Eye (tissue), 1 donor: ENCODE data around the gene ST3GAL3.
A peak's percentile ranks its signal among the peaks of the same experiment; 100 is the strongest.

Source experiments
- DNase-seq: peaks from one replicate; pipeline ENCODE4 v3.0.0-alpha.2; 2015

Gene ST3GAL3

GRCh38 chr1:43704838-43705237 lies 2.5 kb upstream of the ST3GAL3 start:
- DNase-seq: no peak

DNA sequence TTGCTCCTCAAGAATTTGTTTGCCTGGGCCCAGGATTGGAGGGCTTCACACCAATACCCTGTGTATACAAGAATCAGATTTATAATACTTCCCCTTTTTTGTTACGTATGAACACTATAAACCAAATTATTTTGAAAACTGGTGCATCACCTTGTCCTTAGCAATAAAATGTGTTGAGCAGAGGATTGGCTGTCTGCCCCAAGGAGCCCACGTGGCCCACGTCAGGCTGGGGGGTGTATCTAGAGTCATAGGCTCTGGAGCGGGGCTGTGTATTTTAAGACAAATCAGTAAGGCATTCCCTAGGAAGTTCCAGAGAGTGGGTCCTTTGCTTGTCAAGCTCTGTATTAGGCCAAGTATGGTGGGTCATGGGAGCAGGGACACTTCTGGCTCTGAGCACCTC lies 2.0 kb upstream of the ST3GAL3 start:
- no peak for DNase-seq

GRCh38 chr1:43705982-43706597 lies 1.2 kb upstream of the ST3GAL3 start:
- DNase-seq: peak; percentile 14

GRCh38 chr1:43706598-43707189 lies 642 bp upstream of the ST3GAL3 start:
- DNase-seq: no peak

DNA sequence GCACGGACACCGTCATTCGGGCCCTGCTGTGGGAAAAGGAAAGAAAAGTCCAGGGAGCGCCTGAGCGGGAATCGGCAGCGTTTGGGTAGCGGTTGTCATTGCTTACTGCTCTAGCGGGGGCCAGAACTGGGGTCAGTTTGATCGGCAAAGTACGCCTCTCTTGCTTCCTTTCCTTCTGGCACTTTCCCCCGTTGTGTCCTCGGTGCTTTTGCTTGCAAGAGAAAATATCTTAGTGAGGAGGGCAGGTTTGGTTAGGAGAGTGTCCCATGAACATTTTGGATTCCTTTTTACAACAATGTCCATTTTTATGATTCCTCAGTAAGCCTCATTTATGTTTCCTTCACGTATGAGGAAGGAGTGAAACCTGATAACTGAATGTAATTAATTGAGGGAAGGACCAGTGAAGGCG lies 670 bp downstream of the ST3GAL3 start:
- peak; percentile 73 for DNase-seq

DNA sequence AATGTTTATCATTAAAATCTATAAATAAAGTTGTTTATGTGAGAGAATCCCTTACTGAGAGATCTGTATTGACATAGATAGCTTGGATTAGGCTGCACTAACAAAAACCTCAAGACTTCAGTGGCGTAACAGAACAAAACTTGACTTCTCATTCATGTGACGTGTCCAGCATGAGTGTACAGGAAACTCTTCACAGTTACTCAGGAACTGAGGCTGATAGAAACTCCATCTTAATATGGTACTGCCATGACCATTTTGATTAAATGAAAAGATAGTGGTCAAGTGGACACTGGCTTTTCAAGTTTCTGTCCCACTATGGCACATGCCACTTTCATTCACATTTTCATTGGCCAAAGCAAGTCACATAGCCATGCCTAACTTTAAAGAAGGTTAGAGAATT lies 3.7 kb downstream of the ST3GAL3 start:
- no peak for DNase-seq

DNA sequence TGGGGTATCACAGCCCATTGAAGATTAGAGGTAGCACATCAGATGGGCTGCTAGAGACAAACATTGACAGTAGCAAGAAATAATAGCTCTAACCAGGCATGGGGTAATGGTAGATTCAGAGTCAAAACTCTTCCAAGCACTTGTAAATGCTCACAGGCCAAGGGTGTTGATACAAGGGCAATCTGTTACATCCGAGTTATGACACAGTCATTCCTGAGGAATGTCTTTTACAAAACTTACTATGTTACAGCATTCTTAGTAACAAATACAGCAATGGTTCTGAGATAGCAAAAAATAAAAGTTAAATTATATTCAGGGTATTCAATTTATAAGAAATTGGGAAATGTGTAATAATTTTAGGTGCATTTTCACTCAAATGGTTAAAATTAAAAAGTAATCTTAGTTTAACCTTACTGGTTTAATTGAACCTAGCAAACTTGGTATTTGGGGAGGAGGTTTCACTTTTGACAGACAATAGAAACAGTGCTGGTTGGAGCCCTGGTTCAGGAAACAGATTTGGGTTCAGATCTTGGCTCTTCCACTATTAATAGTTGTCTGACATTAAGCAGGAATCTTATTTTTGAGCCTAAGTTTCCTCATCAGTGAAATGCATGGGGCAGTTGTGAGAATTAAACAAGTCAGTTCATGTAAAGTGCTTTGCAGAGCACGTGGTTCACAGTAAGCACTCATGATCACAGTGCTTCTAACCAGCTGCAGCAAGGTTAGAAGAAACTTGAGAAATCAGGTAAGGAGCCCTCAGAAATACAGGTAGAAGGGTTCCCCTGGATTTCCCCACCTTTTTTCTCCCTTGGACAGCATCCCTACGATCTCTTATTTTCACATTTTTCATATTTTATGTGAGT lies 4.4 kb downstream of the ST3GAL3 start:
- DNase-seq: no peak

GRCh38 chr1:43716559-43717281 lies 9.4 kb downstream of the ST3GAL3 start:
- DNase-seq: no peak

- no peak for DNase-seq
Observed at GRCh38 chr1:43719063-43719462, 11.7 kb downstream of the ST3GAL3 start.

- DNase-seq: peak; percentile 46
Observed at GRCh38 chr1:43719670-43720419, 12.5 kb downstream of the ST3GAL3 start.

- no peak for DNase-seq
Observed at GRCh38 chr1:43722810-43723209, 15.5 kb downstream of the ST3GAL3 start.

DNA sequence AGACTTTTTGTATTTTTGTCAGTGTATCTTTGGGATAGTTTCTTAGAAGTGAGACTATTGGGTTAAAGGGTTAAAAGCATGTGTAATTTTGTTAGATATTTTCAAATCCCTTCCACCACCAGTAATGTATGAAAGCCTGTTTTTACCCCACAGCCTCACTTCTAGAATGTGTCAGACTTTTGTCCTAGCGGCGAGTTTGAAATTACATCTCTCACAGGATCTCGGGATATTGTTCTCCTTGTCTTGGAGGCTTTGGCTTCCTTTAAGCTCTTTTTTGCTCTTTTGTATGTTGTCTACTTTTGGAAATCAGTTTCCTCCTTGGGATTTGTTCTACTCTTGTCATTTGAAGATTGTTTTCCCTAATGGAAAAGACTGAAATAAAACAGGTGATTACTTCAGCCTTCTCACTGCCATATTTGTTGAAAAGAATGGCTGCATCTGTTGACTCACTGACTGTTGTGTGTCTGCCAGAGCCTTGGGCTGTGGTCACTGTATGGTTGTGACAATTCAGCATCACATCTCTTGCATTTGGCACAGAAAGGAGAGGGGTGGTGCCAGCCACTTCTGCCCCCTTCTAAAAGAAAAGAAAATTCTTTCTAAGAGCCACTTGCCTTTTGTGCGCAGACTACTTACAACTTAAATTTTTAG lies 22.6 kb downstream of the ST3GAL3 start:
- no peak for DNase-seq

GRCh38 chr1:43731867-43732531 lies 24.7 kb downstream of the ST3GAL3 start:
- no peak for DNase-seq

- DNase-seq: no peak
Observed at GRCh38 chr1:43736819-43737218, 29.5 kb downstream of the ST3GAL3 start.

- DNase-seq: no peak
Observed at GRCh38 chr1:43742026-43742425, 34.7 kb downstream of the ST3GAL3 start.

DNA sequence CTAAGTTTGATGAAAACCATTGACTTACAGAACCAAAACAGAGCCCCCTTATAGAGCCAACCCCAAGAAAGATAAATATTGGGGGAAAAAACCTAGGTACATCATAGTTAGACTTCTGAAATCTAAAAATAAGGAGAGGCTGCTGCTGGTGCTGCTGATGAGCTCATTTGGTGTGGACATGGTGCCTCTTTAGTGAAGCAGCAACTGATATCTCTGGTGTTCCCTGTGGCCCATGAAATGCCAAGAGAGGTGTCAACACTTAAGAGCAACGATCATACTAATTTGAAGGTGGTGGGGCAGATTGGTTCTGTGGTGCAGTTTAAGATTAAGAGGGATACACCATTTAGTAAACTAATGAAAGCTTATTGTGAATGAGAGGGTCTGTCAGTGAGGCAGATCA lies 35.9 kb downstream of the ST3GAL3 start:
- no peak for DNase-seq

GRCh38 chr1:43747736-43748135 lies 40.4 kb downstream of the ST3GAL3 start:
- DNase-seq: no peak

DNA sequence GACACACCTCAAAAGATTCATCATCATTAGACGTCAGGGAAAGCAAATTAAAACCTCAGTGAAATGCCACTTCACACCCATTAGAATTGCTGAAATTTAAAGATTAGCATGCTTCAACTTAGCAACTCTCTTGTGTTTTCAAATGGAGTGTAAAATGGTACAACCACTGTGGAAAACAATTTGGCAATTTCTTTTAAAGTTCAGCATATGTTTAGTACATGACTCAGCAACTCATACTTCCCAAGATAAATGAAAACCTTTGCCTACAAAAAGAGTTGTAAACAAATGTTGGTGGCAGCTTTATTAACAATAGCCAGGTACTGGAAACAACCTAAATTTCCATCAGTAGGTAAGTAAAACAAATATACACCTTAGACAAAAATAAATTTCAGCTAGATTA lies 42.7 kb downstream of the ST3GAL3 start:
- no peak for DNase-seq

DNA sequence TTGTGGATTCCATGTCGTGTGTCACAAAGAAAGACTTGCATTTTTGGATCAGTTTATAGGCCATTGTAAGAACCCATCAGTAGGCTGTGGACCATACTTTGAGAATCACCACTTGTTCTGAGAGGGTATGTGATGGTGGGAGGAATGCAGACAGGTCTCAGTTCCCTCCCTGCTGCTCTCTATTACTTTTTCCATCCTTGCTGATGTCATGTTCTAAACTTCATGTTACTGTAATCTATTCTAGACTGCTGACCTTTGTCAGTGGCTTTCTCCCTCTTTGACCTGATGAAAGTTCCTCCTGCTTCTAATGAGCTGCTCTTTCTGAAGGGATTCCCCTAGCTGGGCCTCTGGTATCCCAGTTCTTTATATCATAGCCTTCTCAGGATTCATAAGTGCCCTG lies 46.1 kb downstream of the ST3GAL3 start:
- DNase-seq: no peak

DNA sequence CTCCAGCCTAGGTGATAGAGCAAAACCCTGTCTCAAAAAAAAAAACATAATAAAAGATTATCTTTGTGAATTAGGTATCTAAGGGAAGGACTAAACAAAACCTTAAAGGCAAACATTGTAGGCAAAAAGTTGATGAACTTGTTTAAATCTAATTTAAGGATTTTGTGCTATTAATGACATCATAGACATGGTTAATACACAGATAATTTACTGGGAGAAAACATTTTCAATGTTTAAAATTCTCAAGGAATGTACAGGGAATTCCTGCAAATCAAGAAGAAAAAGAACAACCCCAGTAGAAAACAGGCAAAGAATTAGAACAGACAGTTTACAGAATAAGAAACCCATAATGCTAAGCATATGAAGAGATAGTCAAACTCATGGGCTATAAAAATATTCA lies 47.6 kb downstream of the ST3GAL3 start:
- no peak for DNase-seq

DNA sequence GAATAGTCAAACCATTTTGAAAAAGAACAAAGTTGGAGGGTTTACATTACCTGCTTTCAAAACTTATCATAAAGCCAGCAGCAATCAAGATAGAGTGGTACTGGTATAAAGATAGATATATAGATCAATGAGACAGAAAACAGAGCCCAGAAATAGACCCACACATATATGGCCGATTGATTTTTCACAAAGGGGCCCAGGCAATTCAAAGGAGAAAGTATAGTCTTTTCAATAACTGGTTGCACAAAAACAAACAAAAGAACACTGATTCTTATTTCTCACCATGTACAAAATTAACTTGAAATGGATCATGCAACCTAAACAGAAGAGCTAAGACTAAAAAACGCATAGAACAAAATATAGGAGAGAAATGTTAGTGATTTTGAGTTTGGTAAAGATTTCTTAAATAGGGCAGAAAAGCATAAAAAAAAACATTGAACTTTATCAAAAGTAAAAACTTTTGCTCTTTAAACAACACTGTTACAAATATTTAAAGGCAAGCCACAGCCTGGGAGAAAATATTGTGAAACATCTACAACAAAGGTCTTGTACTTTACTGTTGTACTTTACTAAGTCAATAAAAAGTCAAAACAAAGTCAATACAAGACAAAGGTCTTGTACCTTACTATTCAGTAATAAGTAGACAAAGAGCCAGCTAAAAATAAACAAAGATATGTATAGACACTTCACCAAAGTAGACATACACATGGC lies 50.2 kb downstream of the ST3GAL3 start:
- DNase-seq: no peak
